ENCODE data around the gene RNASET2.
"Not testable (repeated sequence)": the region's sequence is repeated elsewhere in the genome, so short reads cannot be mapped to it uniquely, and the experiment has no call there.

The RNASET2 gene

DNA sequence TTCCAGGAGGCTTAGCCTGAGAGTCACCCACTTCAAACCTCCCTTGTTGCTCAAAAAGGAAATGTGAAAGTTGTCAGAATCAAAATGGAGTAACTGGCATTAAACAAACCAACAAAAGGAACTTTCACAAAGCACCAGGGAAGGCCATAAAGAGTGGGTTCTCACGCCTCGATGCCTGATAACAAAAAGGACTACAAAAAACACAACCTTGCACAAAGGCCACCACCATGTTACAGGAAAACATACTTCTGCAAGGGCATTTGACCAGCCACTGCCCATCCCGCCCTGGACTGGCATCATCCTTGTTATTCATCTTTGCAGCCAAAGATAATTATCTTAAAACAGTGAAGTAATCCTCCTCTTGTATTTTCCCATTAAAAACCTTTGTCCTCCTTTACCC lies 34.8 kb downstream of the RNASET2 start:
- TF ChIP-seq, protein P1, sequence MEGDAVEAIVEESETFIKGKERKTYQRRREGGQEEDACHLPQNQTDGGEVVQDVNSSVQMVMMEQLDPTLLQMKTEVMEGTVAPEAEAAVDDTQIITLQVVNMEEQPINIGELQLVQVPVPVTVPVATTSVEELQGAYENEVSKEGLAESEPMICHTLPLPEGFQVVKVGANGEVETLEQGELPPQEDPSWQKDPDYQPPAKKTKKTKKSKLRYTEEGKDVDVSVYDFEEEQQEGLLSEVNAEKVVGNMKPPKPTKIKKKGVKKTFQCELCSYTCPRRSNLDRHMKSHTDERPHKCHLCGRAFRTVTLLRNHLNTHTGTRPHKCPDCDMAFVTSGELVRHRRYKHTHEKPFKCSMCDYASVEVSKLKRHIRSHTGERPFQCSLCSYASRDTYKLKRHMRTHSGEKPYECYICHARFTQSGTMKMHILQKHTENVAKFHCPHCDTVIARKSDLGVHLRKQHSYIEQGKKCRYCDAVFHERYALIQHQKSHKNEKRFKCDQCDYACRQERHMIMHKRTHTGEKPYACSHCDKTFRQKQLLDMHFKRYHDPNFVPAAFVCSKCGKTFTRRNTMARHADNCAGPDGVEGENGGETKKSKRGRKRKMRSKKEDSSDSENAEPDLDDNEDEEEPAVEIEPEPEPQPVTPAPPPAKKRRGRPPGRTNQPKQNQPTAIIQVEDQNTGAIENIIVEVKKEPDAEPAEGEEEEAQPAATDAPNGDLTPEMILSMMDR (IDR thresholded peaks at IDR 0.05; ENCODE audit: extremely low read depth, insufficient read depth, missing control alignments) = no peak
- no peak for DNase-seq (ENCODE audit: low spot score)
- in situ Hi-C loops (cut with MboI; ENCODE audit: low pct_unique_long_range_greater_than_20kb, low sequenced_read_pairs, unreplicated experiment) = no loop called here

- in situ Hi-C loops (cut with MboI; ENCODE audit: low pct_unique_long_range_greater_than_20kb, low sequenced_read_pairs, unreplicated experiment) = no loop called here
- TF ChIP-seq, protein P1 (IDR thresholded peaks at IDR 0.05; ENCODE audit: extremely low read depth, insufficient read depth, missing control alignments) = no peak
- DNase-seq (ENCODE audit: low spot score) = no peak
Measured at GRCh38 chr6:166916824-166917223, 39.5 kb downstream of the RNASET2 start.

DNA sequence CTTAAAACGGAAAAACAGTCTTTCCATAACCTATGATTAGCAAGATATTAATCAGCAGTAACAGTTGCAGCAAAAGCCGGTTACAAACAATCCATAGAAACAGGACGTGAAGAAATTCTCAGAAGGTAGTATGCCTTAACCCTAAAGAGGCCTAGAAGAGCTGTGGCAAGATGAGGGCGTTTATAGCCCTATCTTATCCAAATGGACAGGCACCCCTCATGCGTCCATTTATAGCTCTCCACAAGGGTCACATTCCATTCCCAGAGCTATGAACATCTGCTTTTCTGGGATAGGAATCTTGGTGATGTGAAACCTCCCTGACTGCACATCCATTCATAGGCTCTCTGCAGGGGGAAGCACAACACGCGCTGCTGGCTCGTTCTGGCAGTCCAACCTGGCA lies 40.9 kb downstream of the RNASET2 start:
- DNase-seq (ENCODE audit: low spot score); in situ Hi-C loops (cut with MboI; ENCODE audit: low pct_unique_long_range_greater_than_20kb, low sequenced_read_pairs, unreplicated experiment): not testable (repeated sequence)

DNA sequence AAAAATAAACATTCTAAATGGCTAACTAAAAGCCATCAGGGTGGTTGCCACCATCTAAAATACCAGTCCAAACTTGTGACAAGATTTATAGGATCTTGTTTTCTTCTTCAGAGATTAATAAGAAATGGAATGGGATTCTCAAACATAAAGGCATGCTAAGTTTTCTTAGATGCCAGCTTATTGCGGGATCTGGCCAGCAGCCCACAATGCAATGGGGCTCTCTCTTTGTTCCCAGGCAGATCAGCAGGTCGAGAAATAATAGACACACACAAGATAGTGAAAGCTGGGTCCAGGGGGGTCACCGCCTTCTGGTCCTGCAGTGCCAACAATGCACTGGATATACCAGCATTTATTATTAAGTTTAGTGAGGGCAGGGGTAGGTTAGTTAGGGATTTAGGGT lies 41.4 kb downstream of the RNASET2 start:
- in situ Hi-C loops (cut with MboI; ENCODE audit: low pct_unique_long_range_greater_than_20kb, low sequenced_read_pairs, unreplicated experiment) = not testable (repeated sequence)

DNA sequence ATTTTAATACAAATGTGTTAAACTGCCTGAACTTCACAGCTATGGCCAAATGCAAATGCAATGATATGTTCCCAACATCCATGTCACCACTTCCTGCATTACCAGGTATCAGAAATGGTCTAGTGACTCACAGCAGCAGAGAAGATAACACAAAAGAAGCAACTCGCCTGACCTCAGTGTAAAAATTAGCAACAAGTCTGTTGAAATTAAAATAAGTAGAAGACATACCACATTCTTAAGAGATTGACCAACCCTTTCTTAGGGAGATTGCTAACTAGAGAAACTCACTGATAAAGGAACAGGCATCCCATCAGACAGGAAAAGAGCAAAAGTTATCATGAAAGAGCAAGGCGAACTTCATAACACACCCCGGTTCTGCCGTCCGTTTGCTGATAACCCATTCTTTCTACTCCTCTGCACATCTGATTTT lies 45.1 kb downstream of the RNASET2 start:
- in situ Hi-C loops (cut with MboI; ENCODE audit: low pct_unique_long_range_greater_than_20kb, low sequenced_read_pairs, unreplicated experiment) = no loop called here
- no peak for DNase-seq (ENCODE audit: low spot score)
- TF ChIP-seq, protein P1 (IDR thresholded peaks at IDR 0.05; ENCODE audit: extremely low read depth, insufficient read depth, missing control alignments) = no peak

More for the DNA sequence above, 41.4 kb downstream of the RNASET2 start:
- DNase-seq (ENCODE audit: low spot score) = not testable (repeated sequence)

- in situ Hi-C loops (cut with MboI; ENCODE audit: low pct_unique_long_range_greater_than_20kb, low sequenced_read_pairs, unreplicated experiment) = no loop called here
- TF ChIP-seq, protein P1 (IDR thresholded peaks at IDR 0.05; ENCODE audit: extremely low read depth, insufficient read depth, missing control alignments) = no peak
- DNase-seq (ENCODE audit: low spot score) = no peak
Measured at GRCh38 chr6:166910601-166911000, 45.7 kb downstream of the RNASET2 start.

GRCh38 chr6:166908811-166909210 lies 47.5 kb downstream of the RNASET2 start:
- TF ChIP-seq, protein P1 (IDR thresholded peaks at IDR 0.05; ENCODE audit: extremely low read depth, insufficient read depth, missing control alignments) = no peak
- in situ Hi-C loops (cut with MboI; ENCODE audit: low pct_unique_long_range_greater_than_20kb, low sequenced_read_pairs, unreplicated experiment) = no loop called here
- no peak for DNase-seq (ENCODE audit: low spot score)
